SU-DHL-6 (cell line): Measurements from ENCODE around the gene TSHZ2.

Source experiments
- H2AFZ ChIP-seq: fragments of 200-600 bp; sonication (generic); 2 replicates; pipeline ENCODE4 v1.6.1; 2014; ENCODE audit warnings: low read depth, mild to moderate bottlenecking, moderate library complexity, mixed read lengths, antibody characterized with exemption, low read length; ENCODE audit not compliant: severe bottlenecking
- H3F3A ChIP-seq: fragments of 200-600 bp; shearing (Covaris generic); 2 replicates; pipeline ENCODE4 v1.6.0; 2016; ENCODE audit warnings: antibody characterized with exemption, mild to moderate bottlenecking; ENCODE audit not compliant: insufficient read depth
- H3K27ac ChIP-seq: fragments of 200-600 bp; sonication (generic); 2 replicates; pipeline ENCODE4 v1.5.1; 2016; ENCODE audit warnings: low read depth, mild to moderate bottlenecking, low read length, moderate library complexity, mixed read lengths
- H3K27me3 ChIP-seq: fragments of 200-600 bp; sonication (generic), shearing (Covaris generic); 2 replicates; pipeline ENCODE4 v1.6.0; 2014; ENCODE audit warnings: mild to moderate bottlenecking, low read length
- H3K36me3 ChIP-seq: fragments of 200-600 bp; sonication (generic); 2 replicates; pipeline ENCODE4 v1.6.1; 2014; ENCODE audit warnings: mild to moderate bottlenecking, low read length, mixed read lengths
- H3K4me2 ChIP-seq: fragments of 300-600, 200-600 bp; shearing (Covaris generic), sonication (generic); 2 replicates; pipeline ENCODE4 v1.6.0; 2014; ENCODE audit warnings: low read length, low read depth, mild to moderate bottlenecking; ENCODE audit not compliant: poor library complexity, severe bottlenecking
- H3K4me3 ChIP-seq: fragments of 200-600 bp; sonication (generic); 2 replicates; pipeline ENCODE4 v1.5.1; 2014; ENCODE audit warnings: antibody characterized with exemption, low read length, mild to moderate bottlenecking, mixed read lengths; ENCODE audit not compliant: insufficient read depth, poor library complexity, severe bottlenecking
- H3K79me2 ChIP-seq: fragments of 200-600 bp; sonication (generic); 2 replicates; pipeline ENCODE4 v1.6.1; 2014; ENCODE audit warnings: mild to moderate bottlenecking, low read length, moderate library complexity; ENCODE audit not compliant: insufficient read depth
- H3K9ac ChIP-seq: fragments of 200-600 bp; sonication (generic); 2 replicates; pipeline ENCODE4 v1.7.0; 2014; ENCODE audit warnings: mild to moderate bottlenecking, low read length
- H3K9me2 ChIP-seq: fragments of 200-600 bp; sonication (generic); replicated peaks from 2 replicates; pipeline ENCODE4 v1.6.1; 2014; ENCODE audit warnings: low read length; ENCODE audit not compliant: insufficient read depth
- H3K9me3 ChIP-seq: fragments of 200-600 bp; sonication (generic); 2 replicates; pipeline ENCODE4 v1.6.1; 2014; ENCODE audit warnings: low read length, mixed read lengths; ENCODE audit not compliant: insufficient read depth
- H4K20me1 ChIP-seq: fragments of 200-600 bp; sonication (generic); 2 replicates; pipeline ENCODE4 v1.6.1; 2014; ENCODE audit warnings: low read depth, mild to moderate bottlenecking, antibody characterized with exemption, low read length, moderate library complexity, mixed read lengths
- EZH2phosphoT487 ChIP-seq: fragments of 200-600 bp; sonication (generic), shearing (Covaris generic); conservative IDR thresholded peaks from 2 replicates; pipeline ENCODE4 v1.6.1; 2018; ENCODE audit warnings: mild to moderate bottlenecking, antibody characterized with exemption, low read length, moderate library complexity, mixed read lengths
- TF ChIP-seq, protein P1 (sequence below): fragments of 200-600 bp; sonication (generic); IDR thresholded peaks from one replicate; pipeline ENCODE4 v1.5.1; 2017; ENCODE audit warnings: antibody characterized with exemption, mild to moderate bottlenecking, low read length, moderate library complexity; ENCODE audit not compliant: insufficient read depth, poor library complexity, severe bottlenecking

Gene TSHZ2

DNA sequence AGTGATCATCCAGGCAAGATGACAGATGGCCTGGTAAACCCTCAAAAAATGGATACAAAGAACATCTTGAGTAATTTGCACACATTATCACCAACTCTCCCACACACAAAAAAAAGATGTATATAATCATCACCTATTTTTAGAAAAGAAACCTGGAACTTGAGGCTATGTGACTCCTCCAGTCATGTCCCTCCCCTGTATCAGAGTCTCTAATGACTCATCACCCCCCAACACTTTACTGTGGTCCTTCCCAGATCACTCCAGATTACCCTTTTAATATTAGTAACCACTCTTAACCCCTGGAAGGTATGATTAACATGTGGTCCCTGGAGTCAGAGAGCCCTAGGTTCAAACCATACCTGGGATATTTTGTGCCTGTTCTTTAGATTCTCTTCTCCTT lies 476.7 kb downstream of the TSHZ2 start:
- Histone ChIP-seq H3K4me2 (no peak overlapping the region), H2AFZ (no peak overlapping the region), H3K36me3 (no peaks in the 10 kb centered on the region), H3F3A (no peaks in the 10 kb centered on the region), H3K27me3 (no peaks in the 10 kb centered on the region), H4K20me1 (no peaks in the 10 kb centered on the region), H3K27ac (no peak overlapping the region), H3K9me3 (peaks cover 12% of the 10 kb centered on the region; the same call in 1 of the 2 replicates), H3K4me3 (no peak overlapping the region), H3K9ac (no peak overlapping the region), H3K79me2 (no peaks in the 10 kb centered on the region), H3K9me2 (no peaks in the 10 kb centered on the region)
- TF ChIP-seq EZH2phosphoT487: no peak
- TF ChIP-seq, protein P1, sequence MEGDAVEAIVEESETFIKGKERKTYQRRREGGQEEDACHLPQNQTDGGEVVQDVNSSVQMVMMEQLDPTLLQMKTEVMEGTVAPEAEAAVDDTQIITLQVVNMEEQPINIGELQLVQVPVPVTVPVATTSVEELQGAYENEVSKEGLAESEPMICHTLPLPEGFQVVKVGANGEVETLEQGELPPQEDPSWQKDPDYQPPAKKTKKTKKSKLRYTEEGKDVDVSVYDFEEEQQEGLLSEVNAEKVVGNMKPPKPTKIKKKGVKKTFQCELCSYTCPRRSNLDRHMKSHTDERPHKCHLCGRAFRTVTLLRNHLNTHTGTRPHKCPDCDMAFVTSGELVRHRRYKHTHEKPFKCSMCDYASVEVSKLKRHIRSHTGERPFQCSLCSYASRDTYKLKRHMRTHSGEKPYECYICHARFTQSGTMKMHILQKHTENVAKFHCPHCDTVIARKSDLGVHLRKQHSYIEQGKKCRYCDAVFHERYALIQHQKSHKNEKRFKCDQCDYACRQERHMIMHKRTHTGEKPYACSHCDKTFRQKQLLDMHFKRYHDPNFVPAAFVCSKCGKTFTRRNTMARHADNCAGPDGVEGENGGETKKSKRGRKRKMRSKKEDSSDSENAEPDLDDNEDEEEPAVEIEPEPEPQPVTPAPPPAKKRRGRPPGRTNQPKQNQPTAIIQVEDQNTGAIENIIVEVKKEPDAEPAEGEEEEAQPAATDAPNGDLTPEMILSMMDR: no peak

DNA sequence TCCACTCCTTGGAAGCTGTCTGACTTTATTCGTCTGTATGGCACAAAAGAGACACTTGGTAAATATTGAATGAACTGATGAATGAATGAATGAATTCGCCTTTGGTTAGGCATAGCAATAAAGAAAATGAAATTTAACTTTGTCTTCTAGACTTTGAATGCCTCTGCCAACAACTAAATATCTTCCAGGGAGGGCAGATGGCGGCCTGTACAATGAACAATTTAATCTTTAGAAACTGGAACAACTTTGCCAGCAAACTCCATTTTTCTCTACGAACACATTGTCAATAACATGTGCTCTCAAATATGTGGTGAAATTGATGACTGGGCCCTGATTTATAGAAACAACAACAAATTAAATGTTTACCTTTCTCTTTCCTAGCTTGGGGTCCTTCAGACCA lies 480.9 kb downstream of the TSHZ2 start:
- peaks cover 16% of the 10 kb centered on the region; the same call in 1 of the 2 replicates for H3K9me3 ChIP-seq
- no peaks in the 10 kb centered on the region for H3K36me3 ChIP-seq
- H4K20me1 ChIP-seq: no peaks in the 10 kb centered on the region
- no peak overlapping the region for H2AFZ ChIP-seq
- H3K9ac ChIP-seq: no peak overlapping the region
- H3K4me2 ChIP-seq: no peak overlapping the region
- TF ChIP-seq, protein P1: no peak
- no peak for TF ChIP-seq EZH2phosphoT487
- no peaks in the 10 kb centered on the region for H3K27me3 ChIP-seq
- H3K27ac ChIP-seq: no peak overlapping the region
- H3K79me2 ChIP-seq: no peaks in the 10 kb centered on the region
- H3F3A ChIP-seq: no peaks in the 10 kb centered on the region
- no peaks in the 10 kb centered on the region for H3K9me2 ChIP-seq
- no peak overlapping the region for H3K4me3 ChIP-seq

DNA sequence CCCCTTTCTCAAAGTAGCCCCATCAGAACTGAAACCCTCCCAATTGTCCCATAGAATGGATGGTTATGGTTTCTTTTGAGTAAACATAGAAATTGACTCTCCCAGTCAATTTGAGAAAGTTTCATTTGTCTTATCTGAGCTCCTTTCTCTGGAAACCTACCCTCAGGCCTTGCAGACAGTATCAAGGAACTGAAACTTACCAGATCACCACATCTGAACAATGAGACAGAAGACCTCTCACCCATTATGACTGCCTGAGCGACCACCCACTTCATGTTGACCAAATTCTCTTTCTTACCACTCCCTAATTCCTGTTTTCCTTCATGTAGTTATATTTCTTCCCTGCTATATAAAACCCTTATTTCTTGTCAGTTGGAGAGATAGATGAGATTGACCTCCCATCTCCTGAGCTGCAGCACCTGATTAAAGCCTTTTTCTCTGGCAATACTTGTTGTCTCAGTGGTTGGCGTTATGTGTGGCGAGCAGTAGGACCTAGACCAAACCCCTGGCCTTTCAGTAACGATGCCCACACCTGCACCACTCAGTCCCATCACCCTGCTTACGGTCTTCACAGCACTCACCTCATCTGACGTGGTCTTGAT lies 482.6 kb downstream of the TSHZ2 start:
- Histone ChIP-seq H4K20me1 (no peaks in the 10 kb centered on the region), H3K4me3 (no peak overlapping the region), H3K4me2 (no peak overlapping the region), H3K27ac (no peak overlapping the region), H3K79me2 (no peaks in the 10 kb centered on the region), H3K9ac (no peak overlapping the region), H3F3A (no peaks in the 10 kb centered on the region), H2AFZ (no peak overlapping the region), H3K27me3 (no peaks in the 10 kb centered on the region), H3K9me2 (no peaks in the 10 kb centered on the region), H3K9me3 (peaks cover 5% of the 10 kb centered on the region; the same call in 1 of the 2 replicates), H3K36me3 (no peaks in the 10 kb centered on the region)
- TF ChIP-seq EZH2phosphoT487: no peak
- TF ChIP-seq, protein P1: no peak
